Stimulated activated naive CD8-positive, alpha-beta T cell treated with anti-CD3 and anti-CD28 coated beads, Interleukin-15, Interleukin-2, amounts not matched to agents 100 ng/mL and 50 ng/mL, for 24 hours (primary cell): ENCODE results near the gene SEMA7A.
"Not testable (repeated sequence)": the region's sequence is repeated elsewhere in the genome, so short reads cannot be mapped to it uniquely, and the experiment has no call there.

Experiments used
- H3K27ac Mint-ChIP-seq: one replicate; pipeline ENCODE4 v1.8.0; 2021; ENCODE audit warnings: mild to moderate bottlenecking, mixed read lengths
- H3K27me3 Mint-ChIP-seq: one replicate; pipeline ENCODE4 v1.8.0; 2021; ENCODE audit warnings: mixed read lengths
- H3K36me3 Mint-ChIP-seq: one replicate; pipeline ENCODE4 v1.8.0; 2021; ENCODE audit warnings: low read depth, mixed read lengths
- H3K4me1 Mint-ChIP-seq: one replicate; pipeline ENCODE4 v1.8.0; 2021; ENCODE audit warnings: low read depth, mixed read lengths
- H3K4me3 Mint-ChIP-seq: one replicate; pipeline ENCODE4 v1.8.0; 2021; ENCODE audit warnings: mild to moderate bottlenecking, mixed read lengths
- H3K9me3 Mint-ChIP-seq: one replicate; pipeline ENCODE4 v1.8.0; 2021; ENCODE audit warnings: mixed read lengths

Gene SEMA7A

GRCh38 chr15:74360855-74361254 is 72.9 kb downstream of the SEMA7A start:
- H3K27me3 Mint-ChIP-seq, result peaks cover 21% of the 10 kb centered on the region
- not testable (repeated sequence) for H3K4me3 Mint-ChIP-seq, H3K4me1 Mint-ChIP-seq, H3K27ac Mint-ChIP-seq, H3K9me3 Mint-ChIP-seq, H3K36me3 Mint-ChIP-seq

GRCh38 chr15:74359376-74359775 is 74.4 kb downstream of the SEMA7A start:
- H3K9me3 Mint-ChIP-seq, H3K4me3 Mint-ChIP-seq, H3K36me3 Mint-ChIP-seq, H3K4me1 Mint-ChIP-seq, H3K27ac Mint-ChIP-seq: not testable (repeated sequence)
- peaks cover 19% of the 10 kb centered on the region for H3K27me3 Mint-ChIP-seq
